ENCODE data around the gene ACOT11. TPM values are rescaled to one million over a fixed set of nuclear protein-coding genes. Genes with fewer than 3 reads are reported as not detected.

The ACOT11 gene
- total RNA-seq, 1 donor from 2014 or later, result 1.8 TPM

DNA sequence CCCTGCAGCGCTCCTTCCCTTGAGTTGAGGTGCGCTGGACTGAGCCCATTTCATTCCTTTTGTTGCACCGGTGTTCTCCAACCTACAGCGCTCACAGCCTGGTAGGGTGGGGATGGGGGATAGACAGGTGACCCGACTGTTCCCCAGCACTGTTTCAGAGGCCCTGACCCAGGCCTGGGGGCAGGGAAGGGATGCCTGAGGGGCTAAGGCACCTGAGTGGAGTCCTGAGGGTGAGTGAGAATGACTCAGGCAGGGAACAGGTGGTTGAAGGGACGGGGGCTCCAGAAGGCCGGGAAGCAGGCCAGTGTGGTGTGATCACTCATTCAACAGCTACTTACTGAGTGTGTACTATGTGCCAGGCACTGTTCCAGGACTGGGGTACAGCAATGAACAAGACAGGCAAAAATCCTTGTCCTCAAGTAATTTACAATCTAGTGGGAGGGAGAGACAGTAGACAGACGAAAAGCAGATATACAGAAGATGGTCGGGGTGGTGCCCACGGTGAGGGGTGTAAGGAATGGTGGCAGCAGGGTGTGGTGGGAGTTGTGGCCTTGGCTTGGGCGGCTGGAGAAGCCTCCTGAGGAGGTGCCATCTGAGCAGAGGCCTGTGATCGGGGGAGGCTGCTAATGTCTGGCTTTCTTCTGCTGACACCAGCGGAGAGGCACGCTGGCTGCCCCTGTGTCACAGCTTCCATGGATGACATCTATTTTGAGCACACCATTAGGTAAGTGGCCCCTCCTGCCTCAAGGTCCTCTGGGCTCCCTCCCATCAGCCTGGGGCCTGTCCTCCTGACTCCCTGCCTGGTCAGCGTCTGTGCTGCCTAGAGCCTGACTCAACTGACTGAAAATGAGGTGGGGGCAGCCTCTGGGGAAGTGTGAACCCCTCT is 37.4 kb downstream of the ACOT11 start:
- no peak for DNase-seq (ENCODE audit: low spot score)
- intact Hi-C loops (cut with micrococcal nuclease), result no loop called here
- Mint-ChIP-seq H3K27ac (no peak overlapping the region), H3K4me3 (ENCODE audit: low read depth) (no peak overlapping the region), H3K27me3 (ENCODE audit: low read depth) (no peaks in the 10 kb centered on the region), H3K9me3 (no peaks in the 10 kb centered on the region), H3K4me1 (ENCODE audit: low read depth) (no peaks in the 10 kb centered on the region), H3K36me3 (ENCODE audit: low read depth) (no peaks in the 10 kb centered on the region)

GRCh38 chr1:54588377-54588776 is 40.3 kb downstream of the ACOT11 start:
- no peaks in the 10 kb centered on the region for H3K4me1 Mint-ChIP-seq (ENCODE audit: low read depth)
- no peaks in the 10 kb centered on the region for H3K36me3 Mint-ChIP-seq (ENCODE audit: low read depth)
- intact Hi-C loops (cut with micrococcal nuclease), result no loop called here
- no peak overlapping the region for H3K27ac Mint-ChIP-seq
- no peak overlapping the region for H3K4me3 Mint-ChIP-seq (ENCODE audit: low read depth)
- DNase-seq (ENCODE audit: low spot score), result no peak
- H3K9me3 Mint-ChIP-seq, result no peaks in the 10 kb centered on the region
- H3K27me3 Mint-ChIP-seq (ENCODE audit: low read depth), result no peaks in the 10 kb centered on the region

- intact Hi-C loops (cut with micrococcal nuclease), result no loop called here
Observed at GRCh38 chr1:54591127-54591756, 43.2 kb downstream of the ACOT11 start.

DNA sequence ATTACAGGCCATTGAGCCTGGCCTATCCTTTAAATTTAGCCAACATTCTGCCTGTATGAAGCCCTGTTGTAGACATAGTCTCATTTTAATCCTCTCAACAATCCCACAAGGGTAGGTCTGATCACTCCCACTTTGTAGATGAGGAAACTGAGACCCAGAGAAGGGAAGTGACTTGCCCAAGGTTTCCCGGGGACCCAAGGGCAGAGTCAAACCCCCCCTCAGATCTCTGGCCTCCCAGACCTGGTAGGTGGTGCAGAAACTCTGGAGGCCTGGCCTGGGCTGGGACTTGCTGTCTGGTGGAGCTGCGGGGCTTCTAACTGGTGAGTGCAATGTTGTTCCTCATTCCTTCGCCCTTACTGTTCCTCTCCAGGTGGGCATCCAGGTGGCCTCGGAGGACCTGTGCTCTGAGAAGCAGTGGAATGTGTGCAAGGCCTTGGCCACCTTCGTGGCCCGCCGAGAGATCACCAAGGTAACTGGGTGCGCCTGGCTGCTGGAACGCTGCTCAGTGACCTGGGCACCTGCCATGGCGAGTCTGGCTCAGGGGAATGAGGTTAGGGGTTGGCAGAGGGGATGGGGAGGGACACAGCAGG is 45.6 kb downstream of the ACOT11 start:
- intact Hi-C loops (cut with micrococcal nuclease), result no loop called here
- Mint-ChIP-seq H3K4me3 (ENCODE audit: low read depth) (no peak overlapping the region), H3K27ac (no peak overlapping the region), H3K9me3 (no peaks in the 10 kb centered on the region), H3K4me1 (ENCODE audit: low read depth) (no peaks in the 10 kb centered on the region), H3K36me3 (ENCODE audit: low read depth) (no peaks in the 10 kb centered on the region), H3K27me3 (ENCODE audit: low read depth) (no peaks in the 10 kb centered on the region)
- no peak for DNase-seq (ENCODE audit: low spot score)

More at GRCh38 chr1:54591127-54591756, 43.2 kb downstream of the ACOT11 start:
- Mint-ChIP-seq H3K9me3 (no peaks in the 10 kb centered on the region), H3K4me1 (ENCODE audit: low read depth) (no peaks in the 10 kb centered on the region), H3K4me3 (ENCODE audit: low read depth) (no peak overlapping the region), H3K36me3 (ENCODE audit: low read depth) (no peaks in the 10 kb centered on the region), H3K27me3 (ENCODE audit: low read depth) (no peaks in the 10 kb centered on the region), H3K27ac (no peak overlapping the region)
- DNase-seq (ENCODE audit: low spot score), result no peak

DNA sequence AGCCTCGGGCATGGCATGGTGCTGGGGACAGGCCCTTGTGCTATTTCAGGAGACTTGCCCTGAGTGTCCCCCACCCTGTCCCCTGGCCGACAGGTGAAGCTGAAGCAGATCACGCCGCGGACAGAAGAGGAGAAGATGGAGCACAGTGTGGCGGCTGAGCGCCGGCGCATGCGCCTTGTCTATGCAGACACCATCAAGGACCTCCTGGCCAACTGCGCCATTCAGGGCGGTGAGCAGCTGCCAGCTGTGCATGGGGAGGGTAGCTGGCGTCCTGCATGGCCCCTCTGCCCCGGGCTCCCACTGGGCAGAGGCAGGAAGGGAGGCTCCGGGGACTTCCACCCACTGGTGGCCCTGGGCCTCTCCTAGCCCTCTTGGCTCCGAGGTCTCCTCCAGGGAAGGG is 46.4 kb downstream of the ACOT11 start:
- H3K4me1 Mint-ChIP-seq (ENCODE audit: low read depth), result no peaks in the 10 kb centered on the region
- DNase-seq (ENCODE audit: low spot score), result no peak
- H3K36me3 Mint-ChIP-seq (ENCODE audit: low read depth), result no peaks in the 10 kb centered on the region
- no peak overlapping the region for H3K4me3 Mint-ChIP-seq (ENCODE audit: low read depth)
- no peak overlapping the region for H3K27ac Mint-ChIP-seq
- no peaks in the 10 kb centered on the region for H3K27me3 Mint-ChIP-seq (ENCODE audit: low read depth)
- no peaks in the 10 kb centered on the region for H3K9me3 Mint-ChIP-seq
- intact Hi-C loops (cut with micrococcal nuclease), result no loop called here

DNA sequence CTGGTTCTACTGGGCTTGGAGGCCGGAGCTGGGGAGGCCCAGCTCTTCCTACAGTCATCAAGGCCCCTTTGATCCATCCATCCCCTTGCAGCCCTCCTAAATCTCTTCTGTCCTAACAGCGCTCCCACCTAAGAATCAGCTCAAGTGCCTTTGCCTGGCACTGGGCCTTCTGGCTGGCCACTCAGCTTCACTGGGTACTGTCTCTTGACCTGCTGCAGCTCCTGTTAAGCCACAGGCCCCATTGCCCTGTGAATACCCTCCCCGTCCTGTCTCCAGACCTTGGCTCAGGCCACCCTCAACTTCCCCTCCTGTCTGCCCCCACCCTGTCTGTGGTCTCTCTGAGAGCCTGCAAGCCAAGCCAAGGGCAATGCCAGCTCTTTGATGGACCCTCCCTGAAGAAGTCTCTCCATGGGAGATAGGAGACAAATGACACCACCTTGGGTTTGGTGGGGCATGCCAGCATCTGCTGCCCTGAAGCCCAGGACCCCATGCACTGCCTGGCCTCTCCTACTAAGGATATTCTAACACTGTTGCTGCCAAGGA is 48.0 kb downstream of the ACOT11 start:
- no peaks in the 10 kb centered on the region for H3K9me3 Mint-ChIP-seq
- H3K27ac Mint-ChIP-seq, result no peak overlapping the region
- H3K4me1 Mint-ChIP-seq (ENCODE audit: low read depth), result no peaks in the 10 kb centered on the region
- no peak overlapping the region for H3K4me3 Mint-ChIP-seq (ENCODE audit: low read depth)
- H3K27me3 Mint-ChIP-seq (ENCODE audit: low read depth), result no peaks in the 10 kb centered on the region
- H3K36me3 Mint-ChIP-seq (ENCODE audit: low read depth), result no peaks in the 10 kb centered on the region
- no peak for DNase-seq (ENCODE audit: low spot score)
- intact Hi-C loops (cut with micrococcal nuclease), result no loop called here

DNA sequence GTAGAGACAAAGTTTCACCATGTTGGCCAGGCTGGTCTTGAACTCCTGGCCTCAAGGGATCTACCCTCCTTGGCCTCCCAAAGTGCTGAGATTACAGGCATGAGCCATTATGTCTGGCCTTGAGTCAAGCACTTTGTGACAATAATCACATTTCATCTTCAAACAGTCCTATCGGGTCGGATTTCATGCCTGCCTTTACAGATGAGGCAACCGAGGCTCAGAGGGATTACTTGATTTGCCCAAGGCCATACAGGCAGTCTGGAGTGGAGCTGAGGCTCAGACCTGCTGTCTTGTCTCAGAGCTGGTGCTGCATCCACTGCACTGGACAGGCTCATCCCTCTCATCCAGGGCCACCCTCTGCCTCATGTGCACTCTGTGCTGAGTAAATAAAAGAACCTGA is 48.7 kb downstream of the ACOT11 start:
- H3K36me3 Mint-ChIP-seq (ENCODE audit: low read depth), result no peaks in the 10 kb centered on the region
- H3K4me3 Mint-ChIP-seq (ENCODE audit: low read depth), result no peak overlapping the region
- intact Hi-C loops (cut with micrococcal nuclease), result no loop called here
- H3K4me1 Mint-ChIP-seq (ENCODE audit: low read depth), result no peaks in the 10 kb centered on the region
- no peak overlapping the region for H3K27ac Mint-ChIP-seq
- H3K27me3 Mint-ChIP-seq (ENCODE audit: low read depth), result no peaks in the 10 kb centered on the region
- no peaks in the 10 kb centered on the region for H3K9me3 Mint-ChIP-seq
- DNase-seq (ENCODE audit: low spot score), result no peak

GRCh38 chr1:54597455-54598030 is 49.5 kb downstream of the ACOT11 start:
- intact Hi-C loops (cut with micrococcal nuclease), result no loop called here
- Mint-ChIP-seq H3K36me3 (ENCODE audit: low read depth) (no peaks in the 10 kb centered on the region), H3K27ac (no peak overlapping the region), H3K9me3 (no peaks in the 10 kb centered on the region), H3K27me3 (ENCODE audit: low read depth) (no peaks in the 10 kb centered on the region), H3K4me1 (ENCODE audit: low read depth) (no peaks in the 10 kb centered on the region), H3K4me3 (ENCODE audit: low read depth) (no peak overlapping the region)
- DNase-seq (ENCODE audit: low spot score), result no peak

GRCh38 chr1:54599211-54599823 is 51.3 kb downstream of the ACOT11 start:
- no peaks in the 10 kb centered on the region for H3K27me3 Mint-ChIP-seq (ENCODE audit: low read depth)
- no peaks in the 10 kb centered on the region for H3K36me3 Mint-ChIP-seq (ENCODE audit: low read depth)
- H3K27ac Mint-ChIP-seq, result no peak overlapping the region
- DNase-seq (ENCODE audit: low spot score), result no peak
- no peaks in the 10 kb centered on the region for H3K4me1 Mint-ChIP-seq (ENCODE audit: low read depth)
- intact Hi-C loops (cut with micrococcal nuclease), result no loop called here
- H3K4me3 Mint-ChIP-seq (ENCODE audit: low read depth), result no peak overlapping the region
- no peaks in the 10 kb centered on the region for H3K9me3 Mint-ChIP-seq

GRCh38 chr1:54600947-54601721 is 53.1 kb downstream of the ACOT11 start:
- intact Hi-C loops (cut with micrococcal nuclease), result no loop called here
- DNase-seq (ENCODE audit: low spot score), result no peak
- Mint-ChIP-seq H3K36me3 (ENCODE audit: low read depth) (no peaks in the 10 kb centered on the region), H3K9me3 (no peaks in the 10 kb centered on the region), H3K4me3 (ENCODE audit: low read depth) (no peak overlapping the region), H3K27me3 (ENCODE audit: low read depth) (no peaks in the 10 kb centered on the region), H3K4me1 (ENCODE audit: low read depth) (peaks cover 5% of the 10 kb centered on the region), H3K27ac (no peak overlapping the region)

- DNase-seq (ENCODE audit: low spot score), result no peak
- H3K36me3 Mint-ChIP-seq (ENCODE audit: low read depth), result no peaks in the 10 kb centered on the region
- no peak overlapping the region for H3K27ac Mint-ChIP-seq
- no peaks in the 10 kb centered on the region for H3K27me3 Mint-ChIP-seq (ENCODE audit: low read depth)
- no peaks in the 10 kb centered on the region for H3K9me3 Mint-ChIP-seq
- intact Hi-C loops (cut with micrococcal nuclease), result no loop called here
- no peak overlapping the region for H3K4me3 Mint-ChIP-seq (ENCODE audit: low read depth)
- H3K4me1 Mint-ChIP-seq (ENCODE audit: low read depth), result peaks cover 5% of the 10 kb centered on the region
Observed at GRCh38 chr1:54601730-54602129, 53.7 kb downstream of the ACOT11 start.

DNA sequence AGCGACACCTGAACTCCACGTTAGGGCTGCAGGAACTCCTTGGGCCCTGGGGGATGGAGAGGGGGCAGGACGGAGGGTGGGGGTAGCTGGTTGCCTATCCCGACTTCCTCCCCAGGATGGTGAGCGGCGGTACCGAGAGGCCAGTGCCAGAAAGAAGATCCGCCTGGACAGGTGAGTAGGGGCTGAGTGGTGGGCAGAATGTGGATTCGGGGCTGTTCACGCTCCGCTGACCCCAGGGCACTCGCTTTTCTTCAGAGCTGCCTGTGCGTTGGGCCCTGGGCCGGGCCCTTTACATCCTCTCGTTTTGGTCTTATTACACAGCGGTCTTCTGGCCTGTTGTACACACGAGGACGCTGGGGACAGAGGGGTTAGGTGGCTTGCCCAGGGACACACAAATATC is 54.5 kb downstream of the ACOT11 start:
- DNase-seq (ENCODE audit: low spot score), result no peak
- Mint-ChIP-seq H3K36me3 (ENCODE audit: low read depth) (no peaks in the 10 kb centered on the region), H3K4me1 (ENCODE audit: low read depth) (peaks cover 5% of the 10 kb centered on the region), H3K27ac (no peak overlapping the region), H3K4me3 (ENCODE audit: low read depth) (no peak overlapping the region), H3K9me3 (no peaks in the 10 kb centered on the region), H3K27me3 (ENCODE audit: low read depth) (no peaks in the 10 kb centered on the region)
- intact Hi-C loops (cut with micrococcal nuclease), result no loop called here

Measured in activated T-helper 2 cell treated with anti-CD3 and anti-CD28 coated beads, Interferon-gamma antibody, Interleukin-2, Interleukin-4, amounts not matched to agents 10 μg/mL and 5 μg/mL and 100 μg/mL, durations not matched to agents 14 hours and 24 hours and 36 hours (primary cell).